T-helper 17 cell (primary cell): ENCODE results near the gene FAH. TPM values are rescaled to one million over a fixed set of nuclear protein-coding genes. Genes with fewer than 3 reads are reported as not detected.
"Not testable (repeated sequence)": the region's sequence is repeated elsewhere in the genome, so short reads cannot be mapped to it uniquely, and the experiment has no call there.

Experiments used
- ATAC-seq: fragments of 150-1000 bp; cut with Tn5 transposase; 2 replicates; pipeline ENCODE4 v1.10.0; 2021; ENCODE audit warnings: mild to moderate bottlenecking, moderate library complexity
- DNase-seq, 3 donors: peaks; one replicate each; pipeline versions ENCODE4 v3.0.0 to v3.0.0-alpha.2; 2020 to 2021
- H3K9me3 ChIP-seq: one replicate; pipeline ENCODE4 v1.7.0; 2013; ENCODE audit warnings: low read length, mild to moderate bottlenecking; ENCODE audit not compliant: control insufficient read depth, poor library complexity, severe bottlenecking
- H3K27ac Mint-ChIP-seq: one replicate; pipeline ENCODE4 v1.8.0; 2022; ENCODE audit warnings: mild to moderate bottlenecking, moderate library complexity, mixed read lengths
- H3K27me3 Mint-ChIP-seq: one replicate; pipeline ENCODE4 v1.8.0; 2022; ENCODE audit warnings: mixed read lengths
- H3K36me3 Mint-ChIP-seq: one replicate; pipeline ENCODE4 v1.8.0; 2022; ENCODE audit warnings: low read depth, mixed read lengths
- H3K4me1 Mint-ChIP-seq: one replicate; pipeline ENCODE4 v1.8.0; 2022; ENCODE audit warnings: mild to moderate bottlenecking, mixed read lengths
- H3K4me3 Mint-ChIP-seq: one replicate; pipeline ENCODE4 v1.8.0; 2022; ENCODE audit warnings: mild to moderate bottlenecking, moderate library complexity, mixed read lengths
- total RNA-seq, 4 donors: library from RNA in 2 of 4; stranded (reverse) in 2 of 4; gene quantifications; one replicate each; pipeline ENCODE4 v1.2.3 and lab custom pipeline; 2022 to 2026

Gene FAH
- total RNA-seq, 2 donors from 2014 or later: 5.2 to 16.3 TPM

DNA sequence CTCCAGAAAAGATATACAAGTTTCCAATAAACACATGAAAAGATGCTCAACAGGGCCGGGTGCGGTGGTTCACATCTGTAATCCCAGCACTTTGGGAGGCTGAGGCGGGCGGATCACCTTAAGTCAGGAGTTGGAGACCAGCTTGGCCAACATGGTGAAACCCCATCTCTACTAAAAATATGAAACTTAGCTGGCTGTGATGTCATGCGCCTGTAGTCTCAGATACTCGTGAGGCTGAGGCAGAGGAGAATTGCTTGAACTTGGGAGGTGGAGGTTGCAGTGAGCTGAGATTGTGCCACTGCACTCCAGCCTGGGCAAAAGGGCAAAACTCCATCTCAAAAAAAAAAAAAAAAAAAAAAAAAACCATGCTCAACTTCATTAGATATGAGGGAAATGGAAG lies 25.5 kb upstream of the FAH start:
- H3K27me3 Mint-ChIP-seq, ATAC-seq, H3K27ac Mint-ChIP-seq, H3K9me3 ChIP-seq, H3K4me3 Mint-ChIP-seq, H3K36me3 Mint-ChIP-seq, DNase-seq: not testable (repeated sequence)
- H3K4me1 Mint-ChIP-seq: peaks cover 12% of the 10 kb centered on the region

DNA sequence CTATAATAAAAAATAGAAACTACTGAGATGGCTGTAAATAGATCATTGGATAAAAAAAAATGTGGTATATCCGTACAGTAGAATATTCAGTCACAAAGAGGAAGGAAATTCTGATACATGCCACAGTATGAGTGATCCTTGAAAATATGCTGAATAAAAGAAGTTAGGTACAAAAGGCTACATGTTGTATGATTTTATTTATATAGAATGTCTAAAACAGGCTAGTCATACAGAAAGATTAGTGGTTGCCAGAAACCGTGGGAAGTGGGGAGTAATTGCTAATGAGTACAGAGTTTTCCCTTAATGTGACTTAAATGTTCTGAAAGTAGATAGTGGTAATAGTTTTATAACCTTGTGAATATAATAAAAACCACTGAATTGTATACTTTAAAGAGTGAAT lies 24.9 kb upstream of the FAH start:
- Mint-ChIP-seq H3K36me3 (peaks cover 5% of the 10 kb centered on the region), H3K27ac (no peak overlapping the region), H3K27me3 (no peaks in the 10 kb centered on the region), H3K4me1 (peaks cover 12% of the 10 kb centered on the region), H3K4me3 (peak overlapping the region; percentile 3)
- no peak for ATAC-seq
- no peak for DNase-seq
- H3K9me3 ChIP-seq: no peaks in the 10 kb centered on the region

DNA sequence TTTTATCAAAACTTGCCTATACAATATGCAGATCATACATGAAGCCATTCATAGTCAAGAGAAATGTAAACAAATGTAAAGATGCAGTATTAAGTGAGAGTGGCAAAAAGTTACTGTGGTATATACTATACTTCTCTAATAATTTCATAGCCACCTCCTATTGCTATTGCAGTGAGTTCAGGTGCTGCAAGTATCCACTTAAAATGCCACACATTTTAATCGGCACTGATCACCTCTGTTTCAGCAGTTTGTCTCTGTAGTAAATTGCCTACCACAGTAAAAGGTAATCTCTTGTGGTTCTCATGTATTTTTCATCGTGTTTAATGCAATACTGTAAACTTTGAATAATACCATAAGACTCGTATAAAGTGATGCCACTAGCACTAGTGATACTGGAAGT lies 20.4 kb upstream of the FAH start:
- Mint-ChIP-seq H3K4me1 (peaks cover 14% of the 10 kb centered on the region), H3K36me3 (peaks cover 13% of the 10 kb centered on the region), H3K4me3 (no peak overlapping the region), H3K27ac (no peak overlapping the region), H3K27me3 (no peaks in the 10 kb centered on the region)
- no peak for DNase-seq
- no peaks in the 10 kb centered on the region for H3K9me3 ChIP-seq
- ATAC-seq: no peak

DNA sequence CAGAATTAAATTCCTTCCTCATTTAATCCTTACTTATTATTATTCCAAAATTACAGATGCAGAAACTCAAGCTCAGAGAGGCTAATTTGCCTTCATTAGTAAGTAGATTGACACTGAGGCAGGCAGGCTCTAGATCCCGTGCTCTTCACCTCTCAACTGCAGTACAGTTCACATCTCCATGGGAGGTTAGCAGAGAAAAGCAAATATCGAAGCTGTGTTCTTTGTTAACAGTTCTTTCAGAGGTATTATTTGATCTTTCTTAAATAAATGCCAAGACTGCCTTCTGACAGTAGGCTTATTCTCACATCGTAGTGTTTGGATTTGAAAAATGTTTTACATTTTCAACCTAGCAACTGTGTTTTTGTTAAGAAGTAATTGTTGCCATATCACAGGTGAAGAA lies 15.9 kb upstream of the FAH start:
- Mint-ChIP-seq H3K4me1 (peaks cover 2% of the 10 kb centered on the region), H3K27me3 (no peaks in the 10 kb centered on the region), H3K36me3 (peaks cover 11% of the 10 kb centered on the region), H3K27ac (no peak overlapping the region), H3K4me3 (no peak overlapping the region)
- no peaks in the 10 kb centered on the region for H3K9me3 ChIP-seq
- no peak for ATAC-seq
- no peak for DNase-seq

DNA sequence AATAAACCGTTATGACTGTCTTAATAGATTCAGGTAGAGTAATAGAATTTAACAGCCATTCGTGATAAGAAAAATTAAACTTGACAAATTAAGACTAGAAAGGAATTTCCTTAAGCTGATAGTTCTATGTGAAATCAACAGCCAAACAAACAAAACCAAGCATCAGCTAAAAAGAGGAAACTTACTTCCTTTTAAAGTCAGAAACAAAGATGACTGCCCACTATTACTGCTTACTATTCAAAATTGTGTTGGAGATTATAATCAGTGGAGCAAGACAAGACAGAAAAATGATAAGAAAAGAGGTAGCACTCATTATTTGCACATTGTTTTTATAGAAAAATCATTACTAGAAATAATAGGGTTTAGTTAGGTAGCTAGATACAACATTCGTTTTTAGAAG lies 13.8 kb upstream of the FAH start:
- Mint-ChIP-seq H3K4me3 (no peak overlapping the region), H3K4me1 (peaks cover 2% of the 10 kb centered on the region), H3K36me3 (peaks cover 11% of the 10 kb centered on the region), H3K27ac (no peak overlapping the region), H3K27me3 (no peaks in the 10 kb centered on the region)
- DNase-seq (no peak), ATAC-seq (no peak)
- no peaks in the 10 kb centered on the region for H3K9me3 ChIP-seq

DNA sequence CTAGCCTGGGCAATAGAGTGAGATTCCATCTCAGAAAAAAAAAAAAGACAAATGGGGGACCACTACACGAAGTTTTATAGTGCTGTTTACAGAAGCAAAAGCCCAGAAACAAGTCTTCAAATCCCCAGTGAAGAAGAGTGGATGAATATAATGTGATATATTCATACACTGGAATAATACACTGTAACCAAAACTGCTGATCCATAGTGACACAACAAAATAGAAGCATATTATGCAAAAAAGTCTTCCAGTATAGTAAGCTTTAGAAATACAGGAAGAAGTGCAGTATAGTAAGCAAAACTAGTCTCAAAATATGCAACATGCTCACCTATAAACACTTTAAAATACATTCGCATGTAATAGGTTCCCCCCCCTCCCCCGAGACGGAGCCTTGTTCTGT lies 11.9 kb upstream of the FAH start:
- no peaks in the 10 kb centered on the region for H3K4me1 Mint-ChIP-seq
- peaks cover 3% of the 10 kb centered on the region for H3K36me3 Mint-ChIP-seq
- no peaks in the 10 kb centered on the region for H3K9me3 ChIP-seq
- H3K27me3 Mint-ChIP-seq: no peaks in the 10 kb centered on the region
- no peak for ATAC-seq
- H3K27ac Mint-ChIP-seq: no peak overlapping the region
- no peak for DNase-seq
- peak overlapping the region; percentile 28 for H3K4me3 Mint-ChIP-seq

DNA sequence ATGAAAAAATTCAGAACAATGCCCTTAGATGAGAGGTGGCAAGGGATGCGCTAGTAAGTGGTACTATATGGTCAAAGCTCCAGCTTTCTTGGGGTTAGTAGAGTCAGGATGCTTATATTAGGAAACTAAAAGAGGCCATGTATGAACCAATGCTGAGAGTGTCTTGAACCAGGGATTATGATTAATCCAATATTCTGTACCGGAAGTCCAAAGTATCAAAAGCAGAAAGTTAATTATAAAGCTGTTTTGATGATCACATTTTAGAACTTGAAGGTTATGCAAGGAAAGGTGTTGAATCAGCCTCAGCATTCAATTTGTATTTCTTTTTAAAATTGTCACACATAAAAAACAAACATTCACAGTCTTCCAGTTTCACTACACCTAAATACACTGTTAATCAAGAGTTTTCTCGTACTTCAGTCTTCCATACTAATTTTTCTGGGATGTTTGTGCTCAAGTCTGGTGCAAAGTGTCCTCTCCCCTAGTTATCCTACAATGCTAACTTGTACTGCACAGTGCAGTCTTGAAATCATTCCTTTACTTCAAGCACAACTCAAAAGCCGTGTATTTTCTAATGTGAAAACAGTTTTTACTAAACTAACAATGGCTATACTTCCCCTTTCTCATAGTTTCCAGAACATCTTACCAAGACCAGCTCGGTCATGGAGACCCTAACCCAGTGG lies 10.7 kb upstream of the FAH start:
- H3K27me3 Mint-ChIP-seq: no peaks in the 10 kb centered on the region
- H3K4me1 Mint-ChIP-seq: no peaks in the 10 kb centered on the region
- peak; percentile 18 for ATAC-seq
- H3K36me3 Mint-ChIP-seq: peaks cover 3% of the 10 kb centered on the region
- no peaks in the 10 kb centered on the region for H3K9me3 ChIP-seq
- H3K4me3 Mint-ChIP-seq: no peak overlapping the region
- DNase-seq: no peak
- peak overlapping the region; percentile 39 for H3K27ac Mint-ChIP-seq

DNA sequence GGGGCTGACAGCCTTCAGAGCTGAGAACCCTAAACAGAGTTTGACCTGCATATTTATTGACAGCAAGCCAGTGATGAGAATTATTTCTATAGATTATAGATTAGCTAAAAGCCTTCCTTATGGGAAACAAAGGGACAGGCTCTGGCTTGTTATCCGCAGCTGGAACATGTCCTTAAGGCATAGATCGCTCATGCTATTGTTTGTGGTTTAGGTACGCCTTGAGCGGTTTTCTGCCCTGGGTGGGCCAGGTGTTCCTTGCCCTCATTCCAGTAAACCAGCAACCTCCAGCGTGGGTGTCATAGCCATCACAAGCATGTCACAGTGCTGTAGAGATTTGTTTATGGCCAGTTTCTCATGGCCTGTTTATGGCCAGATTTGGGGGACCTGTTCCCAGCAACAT lies 10.2 kb upstream of the FAH start:
- H3K27me3 Mint-ChIP-seq: no peaks in the 10 kb centered on the region
- DNase-seq (no peak), ATAC-seq (no peak)
- no peaks in the 10 kb centered on the region for H3K9me3 ChIP-seq
- H3K27ac Mint-ChIP-seq: peak overlapping the region; percentile 68
- no peaks in the 10 kb centered on the region for H3K4me1 Mint-ChIP-seq
- no peak overlapping the region for H3K4me3 Mint-ChIP-seq
- peaks cover 3% of the 10 kb centered on the region for H3K36me3 Mint-ChIP-seq

DNA sequence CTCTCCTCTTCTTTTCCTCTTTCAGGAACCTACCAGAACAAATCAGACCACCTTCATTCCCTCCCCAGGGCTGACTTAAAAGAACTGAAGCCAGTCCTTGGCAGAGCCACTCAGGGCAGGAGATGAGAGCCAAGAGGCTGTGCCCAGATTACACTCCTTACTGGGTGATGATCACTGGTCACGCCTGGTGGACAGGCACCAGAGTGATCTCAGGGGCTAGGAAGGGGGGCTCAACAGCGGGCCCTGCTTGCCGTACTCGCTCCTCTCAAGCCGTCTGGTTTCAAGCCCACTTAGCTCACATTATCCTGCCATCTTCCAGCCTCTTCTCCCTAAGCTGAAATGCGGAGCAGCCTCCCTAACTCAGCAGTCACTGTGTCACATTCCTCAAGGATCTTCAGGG lies 1.7 kb upstream of the FAH start:
- Mint-ChIP-seq H3K4me3 (peak overlapping the region; percentile 12), H3K27ac (peak overlapping the region; percentile 63), H3K36me3 (no peaks in the 10 kb centered on the region), H3K27me3 (no peaks in the 10 kb centered on the region), H3K4me1 (peaks cover 14% of the 10 kb centered on the region)
- no peaks in the 10 kb centered on the region for H3K9me3 ChIP-seq
- DNase-seq: no peak
- no peak for ATAC-seq

DNA sequence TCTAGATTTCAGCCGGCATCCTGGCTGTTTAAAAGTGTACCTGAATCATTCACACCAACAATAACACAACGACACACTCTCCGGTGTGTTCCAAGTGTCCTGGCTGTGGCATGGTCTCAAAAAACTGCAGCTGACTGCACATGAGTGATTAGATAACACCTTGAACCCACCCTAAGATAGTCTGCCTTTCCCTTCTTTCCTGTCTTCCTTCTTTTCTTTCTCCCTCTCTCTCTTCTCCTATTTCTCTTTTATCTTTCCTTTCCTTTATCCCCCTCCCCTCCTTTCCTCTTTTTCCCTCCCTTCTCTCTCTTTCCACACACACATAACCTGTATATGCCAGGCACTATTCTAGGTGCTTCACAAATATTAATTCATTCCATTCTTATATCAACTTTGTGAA lies 1.2 kb upstream of the FAH start:
- no peak for DNase-seq
- H3K27ac Mint-ChIP-seq: peak overlapping the region; percentile 63
- ATAC-seq: no peak
- peaks cover 14% of the 10 kb centered on the region for H3K4me1 Mint-ChIP-seq
- no peaks in the 10 kb centered on the region for H3K36me3 Mint-ChIP-seq
- no peaks in the 10 kb centered on the region for H3K9me3 ChIP-seq
- H3K4me3 Mint-ChIP-seq: peak overlapping the region; percentile 89
- H3K27me3 Mint-ChIP-seq: no peaks in the 10 kb centered on the region

DNA sequence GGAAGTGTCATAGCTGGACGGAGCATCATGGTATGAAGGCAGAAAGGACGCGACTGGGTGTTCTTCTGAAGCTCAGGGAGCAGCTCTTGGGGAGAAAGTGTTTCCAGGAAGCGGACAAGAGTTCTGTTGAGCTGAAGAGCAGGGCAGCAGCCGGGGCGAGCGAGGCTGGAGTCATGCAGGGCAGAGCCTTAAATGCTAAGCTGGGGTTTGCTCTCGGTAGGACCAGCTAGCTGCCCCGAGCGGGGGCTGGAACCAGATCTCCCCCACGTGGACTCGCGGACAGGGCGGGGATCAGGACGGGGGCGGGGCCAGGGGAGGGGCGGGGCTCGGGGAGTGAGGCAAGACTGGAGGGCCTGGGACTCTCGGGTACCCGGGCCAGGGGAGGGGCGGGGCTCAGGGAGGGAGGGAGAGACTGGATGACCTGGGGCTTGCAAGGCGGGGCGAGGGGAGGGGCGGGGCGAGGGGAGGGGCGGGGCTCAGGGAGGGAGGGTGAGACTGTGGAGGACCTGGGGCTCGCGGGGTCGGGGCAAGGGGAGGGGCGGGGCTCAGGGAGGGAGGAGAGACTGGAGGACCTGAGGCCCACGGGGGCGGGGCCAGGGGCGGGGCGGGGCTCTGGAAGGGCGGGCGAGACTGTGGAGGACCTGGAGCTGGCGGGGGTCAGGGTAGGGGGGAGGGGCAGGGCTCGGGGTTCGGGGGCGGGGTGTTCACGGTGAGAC lies 461 bp upstream of the FAH start:
- no peaks in the 10 kb centered on the region for H3K9me3 ChIP-seq
- peak; percentile 56 to 89 (median 82) for DNase-seq
- Mint-ChIP-seq H3K27me3 (no peaks in the 10 kb centered on the region), H3K4me1 (peaks cover 14% of the 10 kb centered on the region), H3K36me3 (no peaks in the 10 kb centered on the region), H3K27ac (peak overlapping the region; percentile 63), H3K4me3 (peak overlapping the region; percentile 89)
- peak; percentile 74 for ATAC-seq

DNA sequence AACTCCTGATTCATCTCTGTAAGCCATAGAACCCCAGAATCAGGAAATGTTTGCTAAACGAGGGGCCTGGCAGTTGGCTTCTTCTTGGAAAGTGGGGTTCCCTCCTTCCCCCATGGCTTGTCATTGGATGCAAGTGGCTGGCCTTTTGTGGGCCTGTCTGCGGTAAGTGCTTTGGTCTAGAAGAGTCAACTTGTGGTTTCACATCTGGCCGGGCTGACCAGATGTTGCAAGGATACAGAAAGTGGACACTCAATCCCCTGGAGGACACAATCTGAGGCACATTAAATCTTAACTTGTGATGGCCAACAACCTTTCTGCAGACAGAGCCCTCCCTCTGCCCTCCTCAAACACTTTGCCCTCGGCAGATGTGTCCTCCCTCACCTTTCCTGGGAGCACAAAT lies 1.1 kb downstream of the FAH start:
- Mint-ChIP-seq H3K27me3 (no peaks in the 10 kb centered on the region), H3K4me1 (peaks cover 14% of the 10 kb centered on the region), H3K4me3 (no peak overlapping the region), H3K27ac (peak overlapping the region; percentile 89), H3K36me3 (no peaks in the 10 kb centered on the region)
- ATAC-seq: no peak
- no peak for DNase-seq
- H3K9me3 ChIP-seq: no peaks in the 10 kb centered on the region

DNA sequence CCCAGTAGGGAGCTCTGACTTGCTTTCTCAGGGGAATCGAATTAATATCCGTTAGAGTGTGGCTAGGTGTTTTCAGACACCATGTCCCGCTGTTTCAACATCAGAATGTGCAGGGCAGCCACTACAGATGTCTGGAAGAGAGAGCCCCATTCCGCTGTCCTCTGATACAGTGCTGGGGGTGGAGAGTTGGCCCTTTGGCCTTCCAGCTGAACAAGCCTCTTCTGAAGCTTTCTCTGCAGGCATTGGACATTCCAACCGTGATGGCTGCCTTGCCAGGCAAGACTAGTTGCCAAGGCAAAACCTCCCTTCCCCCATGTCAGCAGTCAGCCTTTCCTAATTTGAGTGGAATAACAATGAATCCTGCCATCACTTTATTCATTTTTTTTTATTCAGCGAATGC lies 1.5 kb downstream of the FAH start:
- Mint-ChIP-seq H3K4me1 (peaks cover 16% of the 10 kb centered on the region), H3K4me3 (no peak overlapping the region), H3K27me3 (no peaks in the 10 kb centered on the region), H3K36me3 (no peaks in the 10 kb centered on the region), H3K27ac (peak overlapping the region; percentile 89)
- ATAC-seq: no peak
- no peak for DNase-seq
- no peaks in the 10 kb centered on the region for H3K9me3 ChIP-seq

DNA sequence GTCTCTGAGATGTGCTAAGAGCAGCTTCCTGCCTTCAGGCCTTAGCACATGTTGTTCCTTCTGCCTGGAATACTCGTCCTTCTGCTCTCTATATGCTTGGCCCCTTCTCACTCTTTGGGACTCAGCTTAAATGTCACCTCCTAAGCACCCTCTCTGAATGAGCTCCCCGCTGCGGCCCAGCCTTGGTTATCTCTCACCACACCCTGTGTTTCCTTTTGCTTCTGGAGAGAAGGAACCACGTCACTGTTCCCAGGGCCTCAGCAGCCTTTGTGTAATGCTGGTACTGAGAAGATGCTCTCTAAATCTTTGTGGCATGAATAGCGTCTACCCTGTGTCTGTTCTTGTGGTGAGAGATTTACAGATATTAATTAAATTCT lies 2.2 kb downstream of the FAH start:
- Mint-ChIP-seq H3K4me3 (peak overlapping the region; percentile 57), H3K36me3 (no peaks in the 10 kb centered on the region), H3K4me1 (peaks cover 18% of the 10 kb centered on the region), H3K27me3 (no peaks in the 10 kb centered on the region), H3K27ac (peak overlapping the region; percentile 74)
- DNase-seq: no peak
- no peak for ATAC-seq
- no peaks in the 10 kb centered on the region for H3K9me3 ChIP-seq
